Measurements from ENCODE around the gene SYNGR2. TPM values are rescaled to one million over a fixed set of nuclear protein-coding genes. Genes with fewer than 3 reads are reported as not detected.

The SYNGR2 gene
- total RNA-seq = 10 to 100 TPM; 49.7 to 57.6 TPM

DNA sequence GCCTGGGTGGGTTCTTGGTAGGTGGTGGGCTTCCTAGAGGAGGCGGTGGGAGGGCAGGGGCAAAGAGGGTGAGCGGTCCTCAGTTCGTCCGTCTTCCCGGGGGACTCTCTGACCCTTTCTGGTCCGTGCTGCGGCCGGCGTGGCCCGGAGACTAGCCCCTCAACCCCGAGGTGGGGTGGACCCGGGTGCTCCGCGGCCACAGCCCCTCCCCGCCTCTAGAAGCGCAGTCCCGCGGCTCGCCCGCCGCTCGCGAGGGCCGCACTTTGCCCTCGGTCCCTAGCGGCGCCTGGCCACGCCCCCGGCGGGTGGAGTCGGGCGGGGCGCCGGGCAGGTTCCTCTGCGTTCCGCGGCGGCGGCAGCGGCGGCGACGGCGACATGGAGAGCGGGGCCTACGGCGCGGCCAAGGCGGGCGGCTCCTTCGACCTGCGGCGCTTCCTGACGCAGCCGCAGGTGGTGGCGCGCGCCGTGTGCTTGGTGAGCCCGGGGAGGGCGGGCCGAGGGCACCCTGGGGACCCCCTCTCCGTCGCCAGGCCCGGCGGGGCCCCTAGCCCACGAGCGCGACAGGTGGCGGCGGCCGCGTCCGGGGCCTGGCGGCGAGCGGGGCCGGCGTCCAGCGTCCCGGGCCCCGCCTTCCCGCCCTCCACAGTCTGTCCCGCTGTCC, at the start of gene SYNGR2:
SYNGR2 (plus strand) TSS at position 340 of the 661 bp plus-strand sequence; CDS start at position 376, 36 bp downstream.
- H3K27me3 Mint-ChIP-seq = no peaks in the 10 kb centered on the region
- peaks cover 11% of the 10 kb centered on the region for H3K36me3 Mint-ChIP-seq (ENCODE audit: low read depth)
- H3K4me1 Mint-ChIP-seq = peaks cover 34% of the 10 kb centered on the region
- peak within 1 kb of the TSS; percentile 36 for H3K27ac Mint-ChIP-seq
- CTCF ChIA-PET = interaction anchor here (1.4 kb wide), 1 partner anchor 34 kb away, joined by 3 read pairs; no protein-coding TSS in a partner anchor
- peak within 1 kb of the TSS; percentile 69 for H3K4me3 Mint-ChIP-seq
- peak; percentile 88 for DNase-seq
- no peaks in the 10 kb centered on the region for H3K9me3 Mint-ChIP-seq
- POLR2A ChIA-PET = no interaction called here

DNA sequence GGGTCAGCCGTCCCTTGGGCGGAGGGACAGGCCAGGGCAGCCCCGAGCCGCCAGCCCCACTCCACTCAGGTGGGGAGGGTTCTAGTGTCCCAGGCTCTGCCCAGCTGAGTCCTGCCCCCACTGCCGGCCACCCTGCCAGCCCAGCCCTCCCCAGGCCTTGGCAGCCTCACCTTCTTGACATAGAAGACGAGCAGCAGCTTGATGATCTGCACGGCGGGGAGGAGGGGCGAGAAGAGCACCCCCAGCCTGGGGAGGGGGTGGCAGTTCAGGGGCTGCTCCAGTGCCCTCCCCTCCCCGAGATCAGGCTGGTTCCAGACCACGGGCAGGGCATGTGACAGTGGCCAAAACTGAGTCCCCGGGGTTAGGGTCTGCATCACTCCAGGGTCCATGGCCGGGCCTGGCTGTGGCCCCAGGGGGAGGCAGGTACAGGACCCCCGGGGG, 49.6 kb upstream of the SYNGR2 start:
- no peaks in the 10 kb centered on the region for H3K9me3 Mint-ChIP-seq
- peaks cover 70% of the 10 kb centered on the region for H3K36me3 Mint-ChIP-seq (ENCODE audit: low read depth)
- DNase-seq = no peak
- ChIA-PET CTCF (interaction anchor here (10.2 kb wide), 1 partner anchor 18 kb away, joined by 118 read pairs; no protein-coding TSS in a partner anchor), POLR2A (no interaction called here)
- H3K4me3 Mint-ChIP-seq = no peak overlapping the region
- no peak overlapping the region for H3K27ac Mint-ChIP-seq
- no peaks in the 10 kb centered on the region for H3K27me3 Mint-ChIP-seq
- peaks cover 66% of the 10 kb centered on the region for H3K4me1 Mint-ChIP-seq

DNA sequence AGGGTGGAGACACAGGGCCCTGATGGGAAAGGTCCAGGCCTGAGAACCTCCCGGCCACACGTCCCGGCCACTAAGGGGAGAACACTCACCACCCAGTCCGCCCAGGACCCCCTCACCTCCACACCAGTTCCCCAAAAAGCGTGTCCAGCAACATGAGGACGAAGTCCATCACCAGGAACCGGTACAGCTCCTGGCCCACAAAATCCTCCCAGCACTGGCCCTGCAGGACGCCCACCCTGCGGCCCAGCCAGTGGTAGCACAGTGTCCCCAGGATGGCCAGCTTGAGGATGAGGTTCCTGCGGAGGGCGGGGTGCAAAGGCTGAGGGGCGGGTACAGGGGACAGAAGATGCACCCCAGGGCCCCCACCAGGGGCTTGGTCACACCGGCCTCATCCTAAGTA, 47.8 kb upstream of the SYNGR2 start:
- DNase-seq = no peak
- POLR2A ChIA-PET = interaction anchor here (1.4 kb wide), 1 partner anchor 20 kb away, joined by 3 read pairs; no protein-coding TSS in a partner anchor
- Mint-ChIP-seq H3K4me1 (peaks cover 65% of the 10 kb centered on the region), H3K27ac (peak overlapping the region; percentile 75), H3K36me3 (ENCODE audit: low read depth) (peaks cover 66% of the 10 kb centered on the region), H3K4me3 (peak overlapping the region; percentile 66), H3K9me3 (no peaks in the 10 kb centered on the region), H3K27me3 (no peaks in the 10 kb centered on the region)
- CTCF ChIA-PET = interaction anchor here (1.2 to 10.2 kb wide), 3 partner anchors 8 to 62 kb away, joined by 3 to 118 read pairs (median 3); no protein-coding TSS in a partner anchor

DNA sequence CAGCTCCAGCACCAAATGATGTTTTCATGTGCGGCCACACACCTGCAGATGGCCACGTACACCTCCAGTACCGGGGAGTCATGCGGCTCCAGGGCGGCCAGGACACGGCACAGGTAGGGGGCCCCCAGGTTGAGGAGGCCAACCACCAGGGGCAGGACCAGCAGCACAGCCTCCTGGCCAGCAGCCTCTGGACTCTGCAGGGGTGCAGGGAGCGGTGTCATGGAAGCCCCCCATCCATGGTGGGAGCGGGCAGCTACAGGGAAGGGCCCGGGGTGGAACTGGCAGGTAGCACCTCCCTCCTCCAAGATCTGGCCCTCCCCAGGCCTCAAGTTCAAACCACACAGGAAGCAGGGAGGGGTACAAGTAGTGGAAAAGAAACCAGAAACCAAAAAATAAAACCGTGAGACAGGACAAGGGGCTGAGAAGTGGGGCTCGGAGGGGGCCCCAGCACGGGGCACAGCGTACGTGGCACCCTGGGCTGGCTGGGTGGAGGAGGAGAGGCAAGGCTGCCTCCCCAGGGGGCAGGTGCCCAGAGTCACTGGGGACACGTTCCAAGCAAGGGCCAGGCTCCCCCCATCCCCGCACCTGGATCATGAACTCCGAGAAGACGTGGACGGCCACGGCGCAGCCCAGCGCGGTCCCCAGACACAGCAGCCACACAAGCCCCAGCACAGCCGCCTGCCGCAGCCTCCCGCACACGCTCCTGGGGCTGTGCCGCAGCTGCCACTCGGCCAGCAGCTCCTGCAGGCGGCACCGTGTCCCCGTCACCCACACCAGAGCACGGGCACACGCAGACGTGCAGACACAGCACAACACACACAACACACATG, 47.2 kb upstream of the SYNGR2 start:
- Mint-ChIP-seq H3K27me3 (no peaks in the 10 kb centered on the region), H3K36me3 (ENCODE audit: low read depth) (peaks cover 65% of the 10 kb centered on the region), H3K4me1 (peaks cover 68% of the 10 kb centered on the region), H3K9me3 (no peaks in the 10 kb centered on the region), H3K4me3 (peak overlapping the region; percentile 66), H3K27ac (peak overlapping the region; percentile 76)
- ChIA-PET CTCF (interaction anchor here (0.9 to 10.2 kb wide), 6 partner anchors 8 to 92 kb away, joined by 3 to 118 read pairs (median 4); partner anchors contain the start of gene BIRC5), POLR2A (interaction anchor here (1.0 to 1.4 kb wide), 2 partner anchors 12 to 19 kb away, joined by 3 to 4 read pairs; no protein-coding TSS in a partner anchor)
- DNase-seq = peak; percentile 84

- H3K27me3 Mint-ChIP-seq = no peaks in the 10 kb centered on the region
- peaks cover 64% of the 10 kb centered on the region for H3K36me3 Mint-ChIP-seq (ENCODE audit: low read depth)
- no peak for DNase-seq
- ChIA-PET POLR2A (interaction anchor here (1.0 to 1.4 kb wide), 2 partner anchors 12 to 18 kb away, joined by 3 to 4 read pairs; no protein-coding TSS in a partner anchor), CTCF (interaction anchor here (0.9 to 10.2 kb wide), 5 partner anchors 9 to 92 kb away, joined by 3 to 118 read pairs (median 4); partner anchors contain the start of genes BIRC5 and TMC8)
- H3K4me3 Mint-ChIP-seq = peak overlapping the region; percentile 66
- H3K4me1 Mint-ChIP-seq = peaks cover 69% of the 10 kb centered on the region
- H3K9me3 Mint-ChIP-seq = no peaks in the 10 kb centered on the region
- H3K27ac Mint-ChIP-seq = peak overlapping the region; percentile 76
These were observed 46.6 kb upstream of the SYNGR2 start for GRCh38 chr17:78121801-78122215.

- peaks cover 66% of the 10 kb centered on the region for H3K36me3 Mint-ChIP-seq (ENCODE audit: low read depth)
- POLR2A ChIA-PET = interaction anchor here (1.0 kb wide), 1 partner anchor 11 kb away, joined by 4 read pairs; no protein-coding TSS in a partner anchor
- H3K4me3 Mint-ChIP-seq = peak overlapping the region; percentile 66
- no peaks in the 10 kb centered on the region for H3K27me3 Mint-ChIP-seq
- DNase-seq = no peak
- CTCF ChIA-PET = interaction anchor here (0.9 to 10.2 kb wide), 5 partner anchors 8 to 91 kb away, joined by 3 to 118 read pairs (median 4); partner anchors contain the start of genes BIRC5 and TMC8
- H3K4me1 Mint-ChIP-seq = peaks cover 68% of the 10 kb centered on the region
- no peaks in the 10 kb centered on the region for H3K9me3 Mint-ChIP-seq
- peak overlapping the region; percentile 78 for H3K27ac Mint-ChIP-seq
These were observed 46.0 kb upstream of the SYNGR2 start for GRCh38 chr17:78122216-78122930.

- ChIA-PET CTCF (interaction anchor here (0.9 to 10.2 kb wide), 3 partner anchors 8 to 53 kb away, joined by 3 to 118 read pairs (median 7); partner anchors contain the start of gene TMC8), POLR2A (no interaction called here)
- no peaks in the 10 kb centered on the region for H3K27me3 Mint-ChIP-seq
- peak overlapping the region; percentile 78 for H3K27ac Mint-ChIP-seq
- no peaks in the 10 kb centered on the region for H3K9me3 Mint-ChIP-seq
- no peak for DNase-seq
- H3K36me3 Mint-ChIP-seq (ENCODE audit: low read depth) = peaks cover 68% of the 10 kb centered on the region
- peaks cover 63% of the 10 kb centered on the region for H3K4me1 Mint-ChIP-seq
- H3K4me3 Mint-ChIP-seq = peak overlapping the region; percentile 66
These were observed 45.5 kb upstream of the SYNGR2 start for GRCh38 chr17:78122931-78123249.

DNA sequence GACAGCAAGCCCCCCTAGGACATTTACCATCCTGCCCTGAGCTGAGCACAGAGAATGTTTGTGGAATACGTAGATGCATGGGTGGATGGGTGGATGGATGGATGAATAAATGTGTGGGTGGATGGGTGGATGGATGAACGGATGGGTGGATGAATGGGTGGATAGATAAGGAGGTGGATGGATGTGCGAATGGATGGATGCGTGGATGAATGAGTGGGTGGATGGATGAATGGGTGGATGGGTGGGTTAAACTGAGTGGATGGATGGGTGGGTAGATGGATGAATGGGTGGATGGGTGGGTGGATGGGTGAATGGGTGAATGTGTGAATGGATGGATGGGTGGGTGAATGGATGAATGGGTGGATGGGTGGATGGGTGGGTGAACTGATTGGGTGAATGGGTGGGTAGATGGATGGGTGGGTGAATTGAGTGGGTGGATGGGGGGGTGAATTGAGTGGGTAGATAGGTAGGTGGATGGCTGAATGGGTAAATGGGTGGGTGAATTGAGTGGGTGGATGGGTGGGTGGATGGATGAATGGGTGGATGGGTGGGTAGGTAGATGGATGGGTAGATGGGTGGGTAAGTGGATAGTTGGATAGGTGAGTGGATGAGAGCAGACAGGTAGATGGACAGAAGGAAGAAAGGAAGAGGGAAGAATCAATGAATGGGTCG, 45.0 kb upstream of the SYNGR2 start:
- CTCF ChIA-PET = interaction anchor here (2.0 to 10.2 kb wide), 2 partner anchors 10 to 13 kb away, joined by 5 to 118 read pairs; no protein-coding TSS in a partner anchor
- Mint-ChIP-seq H3K4me1 (peaks cover 60% of the 10 kb centered on the region), H3K9me3 (no peaks in the 10 kb centered on the region), H3K36me3 (ENCODE audit: low read depth) (peaks cover 65% of the 10 kb centered on the region), H3K27ac (peak overlapping the region; percentile 78), H3K4me3 (peak overlapping the region; percentile 66), H3K27me3 (no peaks in the 10 kb centered on the region)
- no peak for DNase-seq
- POLR2A ChIA-PET = interaction anchor here (0.7 kb wide), 1 partner anchor 17 kb away, joined by 3 read pairs; no protein-coding TSS in a partner anchor

DNA sequence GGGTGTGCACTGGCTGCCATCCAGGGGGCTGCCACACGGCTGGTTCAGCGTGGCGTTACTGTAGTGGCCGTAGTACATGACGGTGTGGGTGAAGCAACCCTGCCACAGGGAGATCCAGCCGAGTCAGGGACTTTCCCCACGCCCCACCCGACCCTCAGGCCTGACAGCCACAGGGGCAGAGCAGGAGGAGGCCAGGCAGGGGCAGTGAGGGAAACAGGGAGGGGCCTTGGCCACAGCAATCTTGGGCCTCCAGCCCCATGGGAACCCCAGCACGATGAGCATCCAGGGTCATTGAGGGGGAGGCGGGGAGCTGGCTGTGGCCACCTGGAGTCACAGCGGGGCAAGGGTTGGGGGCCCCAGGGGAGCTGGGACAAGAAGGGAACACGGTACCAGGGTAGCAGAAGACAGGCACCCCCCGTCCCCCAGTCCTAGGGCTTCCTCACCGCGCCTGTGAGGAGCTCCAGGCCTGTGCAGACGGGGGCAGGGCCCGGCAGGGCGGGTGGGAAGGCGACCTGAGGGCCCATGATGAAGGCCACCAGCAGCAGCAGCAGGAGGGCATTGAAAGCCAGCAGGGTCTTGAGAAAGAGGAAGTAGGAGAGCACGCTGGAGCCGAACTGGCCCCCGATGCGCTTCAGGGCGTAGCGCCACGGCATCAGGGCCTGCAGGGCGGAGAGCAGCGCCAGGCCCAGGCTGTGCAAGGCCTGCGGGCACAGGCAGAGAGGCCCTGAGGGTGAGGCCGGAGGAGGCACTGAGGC, 44.1 kb upstream of the SYNGR2 start:
- no peak overlapping the region for H3K27ac Mint-ChIP-seq
- H3K36me3 Mint-ChIP-seq (ENCODE audit: low read depth) = peaks cover 60% of the 10 kb centered on the region
- H3K9me3 Mint-ChIP-seq = no peaks in the 10 kb centered on the region
- H3K27me3 Mint-ChIP-seq = no peaks in the 10 kb centered on the region
- no peak for DNase-seq
- H3K4me3 Mint-ChIP-seq = peak overlapping the region; percentile 53
- POLR2A ChIA-PET = interaction anchor here (1.0 kb wide), 1 partner anchor 15 kb away, joined by 4 read pairs; no protein-coding TSS in a partner anchor
- H3K4me1 Mint-ChIP-seq = peaks cover 64% of the 10 kb centered on the region
- CTCF ChIA-PET = interaction anchor here (0.8 to 10.2 kb wide), 4 partner anchors 11 to 39 kb away, joined by 3 to 118 read pairs (median 4); no protein-coding TSS in a partner anchor

- DNase-seq = no peak
- peak overlapping the region; percentile 46 for H3K27ac Mint-ChIP-seq
- H3K36me3 Mint-ChIP-seq (ENCODE audit: low read depth) = peaks cover 58% of the 10 kb centered on the region
- no peaks in the 10 kb centered on the region for H3K9me3 Mint-ChIP-seq
- CTCF ChIA-PET = interaction anchor here (0.8 to 10.2 kb wide), 5 partner anchors 11 to 40 kb away, joined by 3 to 118 read pairs (median 5); no protein-coding TSS in a partner anchor
- peak overlapping the region; percentile 88 for H3K4me3 Mint-ChIP-seq
- POLR2A ChIA-PET = interaction anchor here (0.5 to 1.0 kb wide), 3 partner anchors 9 to 134 kb away, joined by 3 to 4 read pairs (median 3); no protein-coding TSS in a partner anchor
- no peaks in the 10 kb centered on the region for H3K27me3 Mint-ChIP-seq
- peaks cover 68% of the 10 kb centered on the region for H3K4me1 Mint-ChIP-seq
These were observed 43.6 kb upstream of the SYNGR2 start for GRCh38 chr17:78124836-78125137.
